Activated CD8-positive, alpha-beta memory T cell treated with anti-CD3 and anti-CD28 coated beads, Interleukin-2, amount 50 U/mL, for 48 hours (primary cell): ENCODE data around the gene CFAP65.

ENCODE experiments used
- DNase-seq: peaks from one replicate; pipeline ENCODE4 v3.0.0-alpha.2; 2020

The CFAP65 gene

GRCh38 chr2:219003979-219004378 is 37.3 kb downstream of the CFAP65 start:
- DNase-seq, result no peak

GRCh38 chr2:219003267-219003634 is 38.1 kb downstream of the CFAP65 start:
- DNase-seq, result no peak

GRCh38 chr2:219002395-219003266 is 38.7 kb downstream of the CFAP65 start:
- DNase-seq, result no peak

GRCh38 chr2:219001577-219002394 is 39.5 kb downstream of the CFAP65 start:
- no peak for DNase-seq

GRCh38 chr2:219001100-219001576 is 40.2 kb downstream of the CFAP65 start:
- DNase-seq, result no peak

- DNase-seq, result no peak
These were observed 40.8 kb downstream of the CFAP65 start for GRCh38 chr2:219000569-219000960.

GRCh38 chr2:218999881-219000568 is 41.3 kb downstream of the CFAP65 start:
- no peak for DNase-seq

GRCh38 chr2:218999021-218999880 is 42.1 kb downstream of the CFAP65 start:
- DNase-seq, result no peak

GRCh38 chr2:218998414-218999002 is 42.8 kb downstream of the CFAP65 start:
- DNase-seq, result no peak

GRCh38 chr2:218997731-218998130 is 43.6 kb downstream of the CFAP65 start:
- DNase-seq, result no peak

GRCh38 chr2:218996937-218997336 is 44.4 kb downstream of the CFAP65 start:
- no peak for DNase-seq

- peak; percentile 96 for DNase-seq
These were observed 45.2 kb downstream of the CFAP65 start for GRCh38 chr2:218995972-218996711.

- no peak for DNase-seq
These were observed 45.8 kb downstream of the CFAP65 start for GRCh38 chr2:218995561-218995960.

GRCh38 chr2:218993345-218994315 is 47.7 kb downstream of the CFAP65 start, which contains the start of gene CRYBA2:
TSS of gene CRYBA2 (minus strand) at chr2:218993422. CDS start at chr2:218993176, 246 bp downstream.
- DNase-seq, result no peak

- DNase-seq, result no peak
These were observed 48.5 kb downstream of the CFAP65 start for GRCh38 chr2:218992703-218993344.

- no peak for DNase-seq
These were observed 49.1 kb downstream of the CFAP65 start for GRCh38 chr2:218992196-218992595.

GRCh38 chr2:218991674-218992168 is 49.6 kb downstream of the CFAP65 start:
- DNase-seq, result no peak

GRCh38 chr2:218990612-218991011 is 50.7 kb downstream of the CFAP65 start:
- no peak for DNase-seq

- no peak for DNase-seq
These were observed 51.3 kb downstream of the CFAP65 start for GRCh38 chr2:218990052-218990451.
